OCI-LY7 (cell line): ENCODE measurements around the gene SLC4A5. TPM values are rescaled to one million over a fixed set of nuclear protein-coding genes. Genes with fewer than 3 reads are reported as not detected.

Experiments
- BruUV-seq: library from RNA; stranded (reverse); fragments of 400-500 nt; replicated peaks from 2 replicates; lab custom pipeline; 2021; lab: Mats Ljungman, UMichigan
- CTCF ChIA-PET: fragments of 300-600 bp; sonication (Branson Sonifier 250); formaldehyde crosslinking; loops from one replicate; lab custom pipeline; 2022; ENCODE audit warnings: antibody characterized with exemption; ENCODE audit not compliant: unreplicated experiment; lab: Charles Lee
- POLR2A ChIA-PET: fragments of 300-600 bp; sonication (Branson Sonifier 250); formaldehyde crosslinking; loops from one replicate; lab custom pipeline; 2022; ENCODE audit warnings: antibody characterized with exemption; lab: Charles Lee
- DNase-seq: peaks from one replicate; pipeline ENCODE4 v3.0.0-alpha.2; 2015; ENCODE audit warnings: low spot score
- H2AFZ ChIP-seq: fragments of 200-600 bp; sonication (generic), shearing (Covaris generic); 2 replicates; pipeline ENCODE4 v1.6.1; 2014; ENCODE audit warnings: mild to moderate bottlenecking, antibody characterized with exemption, low read length, moderate library complexity
- H3K27ac ChIP-seq: fragments of 200-600 bp; sonication (generic); 2 replicates; pipeline ENCODE4 v1.5.1; 2014; ENCODE audit warnings: mixed run types, low read depth, mild to moderate bottlenecking, moderate library complexity, low read length, inconsistent platforms; ENCODE audit not compliant: poor library complexity, severe bottlenecking
- H3K36me3 ChIP-seq: fragments of 200-600 bp; sonication (generic); 2 replicates; pipeline ENCODE4 v1.6.1; 2014; ENCODE audit warnings: mild to moderate bottlenecking, antibody characterized with exemption, low read length, moderate library complexity, mixed read lengths; ENCODE audit not compliant: insufficient read depth
- H3K4me1 ChIP-seq: fragments of 200-600 bp; sonication (generic); 2 replicates; pipeline ENCODE4 v1.5.1; 2014; ENCODE audit warnings: mild to moderate bottlenecking, low read length; ENCODE audit not compliant: insufficient read depth, poor library complexity, severe bottlenecking
- H3K4me2 ChIP-seq: fragments of 200-600 bp; sonication (generic); 2 replicates; pipeline ENCODE4 v1.6.1; 2014; ENCODE audit warnings: mild to moderate bottlenecking, low read length
- H3K4me3 ChIP-seq: fragments of 200-600 bp; sonication (generic); 2 replicates; pipeline ENCODE4 v1.5.1; 2014; ENCODE audit warnings: mild to moderate bottlenecking, low read depth, low read length; ENCODE audit not compliant: poor library complexity, severe bottlenecking
- H3K79me2 ChIP-seq: fragments of 200-600 bp; sonication (generic); 2 replicates; pipeline ENCODE4 v1.6.1; 2016; ENCODE audit warnings: low read depth, mild to moderate bottlenecking, low read length, moderate library complexity, mixed read lengths; ENCODE audit not compliant: insufficient read depth
- H3K9me2 ChIP-seq: fragments of 200-600 bp; sonication (generic); 2 replicates; pipeline ENCODE4 v1.6.1; 2016; ENCODE audit warnings: mild to moderate bottlenecking, low read length, mixed read lengths; ENCODE audit not compliant: insufficient read depth
- H3K9me3 ChIP-seq: fragments of 200-600 bp; sonication (generic); 2 replicates; pipeline ENCODE4 v1.6.1; 2014; ENCODE audit warnings: mild to moderate bottlenecking, mixed run types, low read length, mixed read lengths
- H4K20me1 ChIP-seq: fragments of 200-600 bp; sonication (generic); 2 replicates; pipeline ENCODE4 v1.6.1; 2014; ENCODE audit warnings: mild to moderate bottlenecking, antibody characterized with exemption, low read length, moderate library complexity, mixed read lengths; ENCODE audit not compliant: insufficient read depth
- CTCF ChIP-seq: fragments of 200-600 bp; sonication (generic); conservative IDR thresholded peaks from 2 replicates; pipeline ENCODE4 v1.5.1; 2014; ENCODE audit warnings: mild to moderate bottlenecking, antibody characterized with exemption, low read length, moderate library complexity, mixed read lengths
- EZH2phosphoT487 ChIP-seq: fragments of 200-600 bp; sonication (generic); IDR thresholded peaks from 2 replicates; pipeline ENCODE4 v1.6.1; 2018; ENCODE audit warnings: low read depth, borderline replicate concordance, mild to moderate bottlenecking, mixed run types, antibody characterized with exemption, low read length, moderate library complexity, mixed read lengths
- intact Hi-C: fragments of 100-400 bp; cut with micrococcal nuclease; formaldehyde crosslinking; loops from one replicate; pipeline ENCODE4 v1.10.0; 2022; ENCODE audit not compliant: unreplicated experiment
- total RNA-seq, 2 experiments: library from RNA; depleted of rRNA in 1 of 2; stranded (reverse); fragments of >200 nt in 1 of 2; shearing (Covaris generic) in 1 of 2; gene quantifications; 2 replicates each; pipeline ENCODE4 v1.2.3, GENCODE V29; 2014 to 2022

The SLC4A5 gene
- total RNA-seq, 2 experiments from 2014 or later, result 1.2 to 7.0 TPM

- ChIA-PET POLR2A (interaction anchor here (0.6 to 0.8 kb wide), 2 partner anchors 13 to 410 kb away, joined by 3 to 4 read pairs; no protein-coding TSS in a partner anchor), CTCF (interaction anchor here (3.8 kb wide), 1 partner anchor 13 kb away, joined by 15 read pairs; no protein-coding TSS in a partner anchor)
- no peaks in the 10 kb centered on the region for H4K20me1 ChIP-seq
- H3K36me3 ChIP-seq, result no peaks in the 10 kb centered on the region
- H3K4me3 ChIP-seq, result no peak overlapping the region
- no peak for DNase-seq
- no peak overlapping the region for H3K27ac ChIP-seq
- H3K9me2 ChIP-seq, result no peaks in the 10 kb centered on the region
- H3K4me1 ChIP-seq, result no peaks in the 10 kb centered on the region
- intact Hi-C loops, result no loop called here
- no peak for TF ChIP-seq EZH2phosphoT487
- TF ChIP-seq CTCF, result no peak
- no peak overlapping the region for H2AFZ ChIP-seq
- no TSS peak for BruUV-seq
- H3K9me3 ChIP-seq, result no peaks in the 10 kb centered on the region
- H3K79me2 ChIP-seq, result no peaks in the 10 kb centered on the region
- H3K4me2 ChIP-seq, result no peak overlapping the region
Observed at GRCh38 chr2:74321737-74322136, 21.5 kb downstream of the SLC4A5 start.

- no peak overlapping the region for H2AFZ ChIP-seq
- no peak overlapping the region for H3K4me2 ChIP-seq
- TF ChIP-seq CTCF (no peak), EZH2phosphoT487 (no peak)
- BruUV-seq, result no TSS peak
- H3K27ac ChIP-seq, result no peak overlapping the region
- H3K36me3 ChIP-seq, result no peaks in the 10 kb centered on the region
- no peaks in the 10 kb centered on the region for H3K4me1 ChIP-seq
- no peaks in the 10 kb centered on the region for H4K20me1 ChIP-seq
- CTCF ChIA-PET, result no interaction called here
- no peaks in the 10 kb centered on the region for H3K79me2 ChIP-seq
- no peak for DNase-seq
- no peaks in the 10 kb centered on the region for H3K9me2 ChIP-seq
- no peaks in the 10 kb centered on the region for H3K9me3 ChIP-seq
- intact Hi-C loops, result loop anchor here (5.0 kb wide), 1 partner anchor 50 kb away; no protein-coding TSS in a partner anchor
- POLR2A ChIA-PET, result no interaction called here
- H3K4me3 ChIP-seq, result no peak overlapping the region
Observed at GRCh38 chr2:74317701-74318100, 25.5 kb downstream of the SLC4A5 start.

DNA sequence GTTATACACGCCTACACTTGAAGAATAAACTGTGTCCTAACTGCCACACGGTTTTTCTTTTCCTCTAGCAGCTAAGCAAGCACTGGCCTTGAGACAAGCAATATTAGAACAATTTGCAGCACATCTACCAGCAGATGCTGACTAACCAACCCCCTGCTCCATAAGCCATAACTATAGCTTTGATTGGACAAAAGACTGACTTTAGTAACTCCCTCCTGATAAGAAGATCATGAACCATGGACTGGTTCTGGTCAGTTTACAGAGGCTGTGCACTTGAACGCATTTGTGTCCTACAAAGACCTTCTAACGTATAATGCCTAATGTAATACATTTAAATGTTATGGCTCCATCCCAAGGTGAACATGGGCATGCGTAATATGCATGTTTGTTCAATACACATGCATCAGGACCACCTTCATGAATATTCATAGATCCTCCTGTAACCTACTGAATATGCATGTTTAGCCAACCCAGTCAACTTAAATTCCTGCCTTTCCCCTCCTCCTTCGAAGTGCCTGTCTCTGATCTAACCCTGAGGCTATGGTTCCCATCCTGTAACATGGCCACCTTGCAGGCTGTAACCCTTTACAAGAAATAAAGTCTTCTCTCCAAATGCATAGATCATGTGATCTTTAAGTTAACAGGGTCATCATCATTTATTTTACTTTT, 26.5 kb downstream of the SLC4A5 start:
- no peaks in the 10 kb centered on the region for H4K20me1 ChIP-seq
- H2AFZ ChIP-seq, result no peak overlapping the region
- POLR2A ChIA-PET, result interaction anchor here (0.6 to 0.9 kb wide), 2 partner anchors 20 to 386 kb away, joined by 4 to 7 read pairs; no protein-coding TSS in a partner anchor
- no peaks in the 10 kb centered on the region for H3K9me3 ChIP-seq
- DNase-seq, result no peak
- no peak for TF ChIP-seq CTCF
- no peak for TF ChIP-seq EZH2phosphoT487
- H3K4me3 ChIP-seq, result no peak overlapping the region
- no peak overlapping the region for H3K4me2 ChIP-seq
- H3K79me2 ChIP-seq, result no peaks in the 10 kb centered on the region
- no peaks in the 10 kb centered on the region for H3K9me2 ChIP-seq
- intact Hi-C loops, result loop anchor here (5.0 kb wide), 1 partner anchor 49 kb away; no protein-coding TSS in a partner anchor
- no peaks in the 10 kb centered on the region for H3K4me1 ChIP-seq
- no TSS peak for BruUV-seq
- CTCF ChIA-PET, result no interaction called here
- no peak overlapping the region for H3K27ac ChIP-seq
- no peaks in the 10 kb centered on the region for H3K36me3 ChIP-seq
